ENCODE data around the gene GRK3.

GRK3 gene

DNA sequence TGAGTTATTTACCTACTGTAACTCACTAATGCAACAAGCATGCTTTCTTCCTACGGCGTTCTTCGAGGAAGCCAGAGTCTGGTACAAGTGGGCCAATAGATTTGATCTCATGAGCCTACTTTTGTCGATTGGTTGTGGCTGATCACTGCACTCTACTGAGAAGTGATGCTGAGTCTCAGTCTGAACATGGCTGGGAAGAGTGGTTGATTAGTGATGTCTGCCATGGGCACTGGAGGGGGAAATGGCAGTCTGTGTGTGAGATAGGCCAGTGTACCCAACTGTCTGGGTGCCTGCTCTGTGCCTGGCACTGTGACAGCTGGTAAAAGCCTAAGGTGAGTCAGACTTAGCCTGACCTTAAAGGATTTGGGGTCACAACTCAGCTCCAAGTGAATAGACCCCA is 205.9 kb downstream of the GRK3 start:
- DNase-seq (ENCODE audit: low read depth, low spot score) = no peak
- no peak overlapping the region for H3K27ac ChIP-seq

DNA sequence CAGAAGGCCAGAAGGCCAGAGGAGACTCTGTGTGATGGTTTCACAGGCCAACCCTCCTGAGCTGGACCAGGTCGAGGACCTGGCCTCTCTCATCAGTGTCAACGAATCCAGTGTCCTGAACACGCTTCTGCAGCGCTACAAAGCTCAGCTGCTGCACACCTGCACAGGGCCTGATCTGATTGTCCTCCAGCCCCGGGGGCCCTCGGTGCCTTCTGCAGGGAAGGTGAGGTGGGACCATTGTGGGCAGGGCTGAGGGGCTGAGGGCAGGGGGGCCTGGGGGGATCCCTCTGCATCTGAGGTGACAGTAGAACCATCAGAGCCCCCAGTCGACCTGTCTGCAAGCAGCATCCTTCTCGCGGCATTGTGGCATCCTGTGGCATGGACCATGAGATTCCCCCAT is 207.8 kb downstream of the GRK3 start:
- no peak for DNase-seq (ENCODE audit: low read depth, low spot score)
- H3K27ac ChIP-seq = no peak overlapping the region

DNA sequence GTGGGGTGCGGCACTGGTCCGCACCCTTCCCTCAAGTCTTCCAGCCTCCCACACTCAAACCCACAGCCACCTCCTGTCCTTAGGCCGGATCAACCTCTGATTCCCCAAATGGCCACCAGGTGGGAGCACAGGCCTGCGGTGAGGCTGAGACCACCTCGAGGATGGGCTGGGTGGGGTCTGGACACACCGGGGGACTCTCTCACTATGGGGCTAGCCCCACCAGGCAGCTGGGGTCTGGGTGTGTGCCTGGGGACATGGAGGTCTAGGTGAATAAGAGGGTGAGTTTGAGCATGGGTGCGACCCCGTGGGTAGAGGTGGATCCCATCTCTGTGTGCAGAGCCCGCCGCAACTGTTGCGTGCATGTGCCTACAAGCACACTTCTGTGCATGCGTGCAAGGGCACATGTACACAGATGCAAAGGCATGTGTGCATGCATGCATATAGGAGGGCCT is 210.1 kb downstream of the GRK3 start:
- DNase-seq (ENCODE audit: low read depth, low spot score) = no peak
- no peak overlapping the region for H3K27ac ChIP-seq

DNA sequence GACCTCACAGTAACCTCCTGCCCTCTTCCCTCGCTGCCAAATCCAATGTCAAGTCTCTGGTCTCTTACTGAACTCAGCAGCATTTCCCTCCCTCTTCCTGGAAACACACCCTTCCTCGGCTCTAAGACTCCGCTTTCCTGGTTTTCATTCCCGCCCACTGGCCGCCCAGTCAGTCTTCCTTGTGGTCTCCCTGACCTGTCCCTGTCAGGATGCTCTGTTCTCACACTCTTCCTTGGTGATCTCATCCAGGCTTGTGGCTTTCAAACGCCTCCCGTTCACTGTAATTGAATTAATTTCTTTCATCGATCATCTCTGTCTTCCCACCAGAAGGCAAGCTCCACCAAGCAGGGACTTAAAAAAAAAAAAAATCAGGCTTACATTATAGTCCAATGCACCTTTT is 211.1 kb downstream of the GRK3 start:
- DNase-seq (ENCODE audit: low read depth, low spot score) = no peak
- H3K27ac ChIP-seq = no peak overlapping the region

DNA sequence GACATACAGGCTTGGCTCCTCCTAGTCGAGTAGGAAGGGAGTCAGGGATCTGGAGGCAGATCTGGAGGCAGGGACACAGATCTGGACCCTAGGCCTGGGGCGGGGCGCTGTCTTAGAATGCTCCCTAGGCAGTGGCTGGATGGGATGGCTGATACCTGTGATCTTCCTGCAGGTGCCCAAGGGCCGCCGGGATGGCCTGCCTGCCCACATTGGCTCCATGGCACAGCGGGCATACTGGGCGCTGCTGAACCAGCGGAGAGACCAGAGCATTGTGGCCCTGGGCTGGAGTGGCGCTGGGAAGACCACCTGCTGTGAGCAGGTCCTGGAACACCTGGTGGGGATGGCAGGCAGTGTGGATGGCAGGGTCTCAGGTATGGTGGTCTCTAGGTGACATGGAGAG is 212.9 kb downstream of the GRK3 start:
- DNase-seq (ENCODE audit: low read depth, low spot score) = no peak
- H3K27ac ChIP-seq = no peak overlapping the region

DNA sequence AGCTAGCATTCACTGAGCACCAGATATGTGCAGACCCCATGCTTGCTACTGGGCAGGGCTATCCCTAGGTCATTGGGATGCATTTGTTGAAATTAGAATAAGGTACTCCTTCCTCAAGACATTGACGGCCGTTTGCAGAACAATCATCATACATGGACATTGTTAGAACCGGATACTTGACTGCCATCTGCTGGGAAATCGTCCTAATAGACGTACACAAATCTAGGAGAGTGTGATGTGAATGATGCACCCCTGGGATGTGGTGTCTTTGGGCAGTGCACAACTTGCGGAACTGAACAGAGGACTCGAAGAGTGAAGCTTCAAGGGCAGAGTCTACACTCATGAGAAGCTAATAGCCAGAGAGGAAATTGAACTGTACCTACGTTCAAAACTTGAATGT is 213.4 kb downstream of the GRK3 start:
- no peak for DNase-seq (ENCODE audit: low read depth, low spot score)

More for the DNA sequence above, 213.4 kb downstream of the GRK3 start:
- H3K27ac ChIP-seq = no peak overlapping the region
